DOHH2 (cell line): ENCODE results near the gene TBC1D24.
"Not testable (repeated sequence)": the region's sequence is repeated elsewhere in the genome, so short reads cannot be mapped to it uniquely, and the experiment has no call there.

Source experiments
- H3F3A ChIP-seq: fragments of 200-600 bp; sonication (generic), shearing (Covaris generic); 2 replicates; pipeline ENCODE4 v1.6.0; 2016; ENCODE audit warnings: antibody characterized with exemption, mild to moderate bottlenecking; ENCODE audit not compliant: control insufficient read depth, insufficient read depth
- H3K27ac ChIP-seq: fragments of 200-600 bp; sonication (generic); 2 replicates; pipeline ENCODE4 v1.5.1; 2014; ENCODE audit warnings: low read depth, mild to moderate bottlenecking, low read length, moderate library complexity
- H3K27me3 ChIP-seq: fragments of 200-600 bp; sonication (generic); 2 replicates; pipeline ENCODE4 v1.6.1; 2014; ENCODE audit warnings: mild to moderate bottlenecking, low read length, mixed read lengths; ENCODE audit not compliant: control insufficient read depth
- H3K36me3 ChIP-seq: fragments of 200-600 bp; sonication (generic); 2 replicates; pipeline ENCODE4 v1.6.1; 2014; ENCODE audit warnings: mild to moderate bottlenecking, low read length, moderate library complexity, mixed read lengths; ENCODE audit not compliant: control insufficient read depth
- H3K4me1 ChIP-seq: fragments of 200-600 bp; sonication (generic); 2 replicates; pipeline ENCODE4 v1.6.1; 2014; ENCODE audit warnings: mild to moderate bottlenecking, low read length, mixed read lengths; ENCODE audit not compliant: control insufficient read depth
- H3K4me2 ChIP-seq: fragments of 200-600 bp; sonication (generic); 2 replicates; pipeline ENCODE4 v1.6.0; 2014; ENCODE audit warnings: mild to moderate bottlenecking, low read length, moderate library complexity
- H3K4me3 ChIP-seq: fragments of 200-600 bp; sonication (generic); 2 replicates; pipeline ENCODE4 v1.5.1; 2014; ENCODE audit warnings: mild to moderate bottlenecking, low read length, mixed read lengths
- H3K79me2 ChIP-seq: fragments of 200-600 bp; sonication (generic); 2 replicates; pipeline ENCODE4 v1.6.1; 2014; ENCODE audit warnings: mild to moderate bottlenecking, low read length, mixed read lengths; ENCODE audit not compliant: control insufficient read depth
- H3K9me2 ChIP-seq: fragments of 200-600 bp; sonication (generic); replicated peaks from 2 replicates; pipeline ENCODE4 v1.6.1; 2014; ENCODE audit warnings: mild to moderate bottlenecking, low read length, mixed read lengths; ENCODE audit not compliant: control insufficient read depth
- H3K9me3 ChIP-seq: fragments of 200-600 bp; sonication (generic); 2 replicates; pipeline ENCODE4 v1.6.1; 2014; ENCODE audit warnings: antibody characterized with exemption, low read length, mixed read lengths; ENCODE audit not compliant: control insufficient read depth, insufficient read depth
- H4K20me1 ChIP-seq: fragments of 200-600 bp; sonication (generic); 2 replicates; pipeline ENCODE4 v1.6.0; 2014; ENCODE audit warnings: low read depth, mild to moderate bottlenecking, antibody characterized with exemption, low read length, moderate library complexity; ENCODE audit not compliant: control insufficient read depth, insufficient read depth
- EZH2phosphoT487 ChIP-seq: fragments of 200-600 bp; sonication (generic); IDR thresholded peaks from 2 replicates; pipeline ENCODE4 v1.6.1; 2017; ENCODE audit warnings: borderline replicate concordance, mild to moderate bottlenecking, antibody characterized with exemption, low read length, moderate library complexity, mixed read lengths
- TF ChIP-seq, protein P1 (sequence below): fragments of 200-600 bp; sonication (generic); IDR thresholded peaks from one replicate; pipeline ENCODE4 v1.5.1; 2014; ENCODE audit warnings: antibody characterized with exemption, mild to moderate bottlenecking, low read depth, low read length; ENCODE audit not compliant: poor library complexity, severe bottlenecking

The TBC1D24 gene

DNA sequence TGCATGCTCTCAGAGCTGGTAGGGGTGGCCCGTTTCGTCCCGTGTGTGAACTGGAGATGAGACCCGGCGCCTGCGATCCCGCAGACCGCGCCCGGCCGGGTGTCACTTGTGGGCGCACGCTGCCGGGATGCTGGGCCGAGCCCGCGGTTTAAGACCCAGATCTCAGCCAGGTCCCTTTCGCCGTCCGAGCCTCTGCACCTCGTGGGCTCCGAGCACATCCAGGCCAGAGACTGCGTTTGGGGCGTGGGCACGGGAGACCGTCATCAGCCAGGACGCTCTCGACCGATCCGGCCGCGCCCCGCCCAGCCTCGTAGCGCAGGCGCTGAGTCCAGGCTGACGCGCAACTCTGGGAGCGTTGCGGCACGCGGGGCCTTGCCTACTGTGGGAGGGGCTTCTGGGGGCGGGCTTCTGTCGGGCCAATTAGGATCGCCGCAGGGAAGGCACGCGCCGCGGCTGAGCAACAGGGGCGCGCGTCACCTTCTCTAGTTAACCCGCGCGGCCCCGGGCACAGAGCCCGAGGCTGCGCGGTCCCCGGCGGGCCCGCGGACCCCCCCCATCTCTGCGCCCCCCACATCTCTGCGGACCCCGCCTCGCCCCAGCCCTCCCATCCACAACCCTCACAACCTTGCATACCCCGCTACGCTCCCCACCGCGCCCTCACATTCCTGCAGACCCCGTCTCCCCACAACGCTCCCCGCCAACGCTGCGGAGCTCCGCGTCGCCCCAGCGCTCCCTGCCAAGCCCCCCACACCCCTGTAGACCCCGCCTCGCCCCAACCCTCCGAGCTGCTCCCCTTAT, 57.0 kb downstream of the TBC1D24 start:
- Histone ChIP-seq H3K9me2 (no peaks in the 10 kb centered on the region), H3K27ac (peak overlapping the region; percentile 77), H3F3A (peaks cover 6% of the 10 kb centered on the region), H3K27me3 (no peaks in the 10 kb centered on the region), H4K20me1 (no peaks in the 10 kb centered on the region), H3K4me3 (peak overlapping the region; percentile 76), H3K79me2 (no peaks in the 10 kb centered on the region), H3K4me2 (peak overlapping the region; percentile 86), H3K36me3 (peaks cover 19% of the 10 kb centered on the region), H3K4me1 (peaks cover 24% of the 10 kb centered on the region), H3K9me3 (no peaks in the 10 kb centered on the region)
- no peak for TF ChIP-seq EZH2phosphoT487

DNA sequence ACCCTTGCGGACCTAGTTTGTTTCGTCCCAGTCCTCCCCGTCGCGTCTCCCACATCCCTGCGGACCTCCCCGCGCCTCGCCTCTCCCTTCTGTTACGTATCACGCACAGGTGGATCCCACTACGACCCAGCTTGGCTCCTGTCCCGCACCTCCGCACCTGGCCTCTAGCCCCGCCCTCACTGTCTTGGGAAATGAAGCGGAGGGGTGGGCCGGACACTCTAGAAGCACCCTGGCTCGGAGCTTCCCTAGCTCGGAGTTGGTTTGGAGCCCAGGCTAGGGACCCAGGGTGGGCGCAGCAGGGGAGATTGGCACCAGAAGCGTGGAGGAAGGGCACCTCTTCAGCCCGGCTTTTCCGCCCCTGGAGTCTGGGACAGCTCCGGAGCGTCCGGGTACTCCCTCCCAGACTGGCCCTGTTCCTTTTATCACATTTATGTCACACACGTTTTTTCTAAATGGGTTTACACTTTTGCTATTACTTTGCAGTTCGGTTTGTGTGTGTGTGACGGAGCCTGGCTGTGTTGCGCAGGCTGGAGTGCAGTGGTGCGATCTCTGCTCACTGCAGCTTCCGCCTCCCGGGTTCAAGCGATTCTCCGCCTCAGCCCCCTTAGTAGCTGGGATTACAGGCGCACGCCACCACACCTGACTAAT, 57.7 kb downstream of the TBC1D24 start:
- H3K9me3 ChIP-seq = no peaks in the 10 kb centered on the region
- peak overlapping the region; percentile 77 for H3K27ac ChIP-seq

DNA sequence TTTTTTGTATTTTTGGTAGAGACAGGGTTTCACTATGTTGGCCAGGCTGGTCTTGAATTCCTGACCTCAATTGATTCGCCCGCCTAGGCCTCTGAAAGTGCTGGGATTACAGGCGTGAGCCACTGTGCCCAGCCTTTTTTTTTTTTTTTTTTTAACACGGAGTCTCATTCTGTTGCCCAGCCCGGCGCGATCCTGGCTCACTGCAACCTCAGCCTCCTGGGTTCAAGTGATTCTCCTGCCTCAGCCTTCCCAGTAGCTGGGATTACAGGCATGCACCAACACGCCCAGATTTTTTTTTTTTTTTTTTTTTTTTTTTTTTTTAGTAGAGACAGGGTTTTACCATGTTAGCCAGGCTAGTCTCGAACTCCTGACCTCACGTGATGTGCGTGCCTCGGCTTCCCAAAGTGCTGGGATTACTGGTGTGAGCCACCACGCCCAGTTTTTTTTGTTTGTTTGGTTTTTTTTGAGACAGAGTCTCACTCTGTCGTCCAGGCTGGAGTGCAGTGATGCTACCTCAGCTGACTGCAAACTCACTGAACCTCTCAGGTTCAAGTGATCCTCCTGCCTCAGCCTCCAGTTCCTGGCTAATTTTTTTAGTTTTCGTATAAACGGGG, 58.3 kb downstream of the TBC1D24 start:
- not testable (repeated sequence) for H3K9me2 ChIP-seq

More for the DNA sequence above, 57.7 kb downstream of the TBC1D24 start:
- Histone ChIP-seq H3K4me1 (peaks cover 24% of the 10 kb centered on the region), H3K27me3 (no peaks in the 10 kb centered on the region), H3F3A (peaks cover 6% of the 10 kb centered on the region), H3K4me2 (peak overlapping the region; percentile 86), H3K4me3 (peak overlapping the region; percentile 76), H3K9me2 (no peaks in the 10 kb centered on the region), H3K36me3 (peaks cover 18% of the 10 kb centered on the region), H3K79me2 (no peaks in the 10 kb centered on the region), H4K20me1 (no peaks in the 10 kb centered on the region)
- TF ChIP-seq, protein P1, sequence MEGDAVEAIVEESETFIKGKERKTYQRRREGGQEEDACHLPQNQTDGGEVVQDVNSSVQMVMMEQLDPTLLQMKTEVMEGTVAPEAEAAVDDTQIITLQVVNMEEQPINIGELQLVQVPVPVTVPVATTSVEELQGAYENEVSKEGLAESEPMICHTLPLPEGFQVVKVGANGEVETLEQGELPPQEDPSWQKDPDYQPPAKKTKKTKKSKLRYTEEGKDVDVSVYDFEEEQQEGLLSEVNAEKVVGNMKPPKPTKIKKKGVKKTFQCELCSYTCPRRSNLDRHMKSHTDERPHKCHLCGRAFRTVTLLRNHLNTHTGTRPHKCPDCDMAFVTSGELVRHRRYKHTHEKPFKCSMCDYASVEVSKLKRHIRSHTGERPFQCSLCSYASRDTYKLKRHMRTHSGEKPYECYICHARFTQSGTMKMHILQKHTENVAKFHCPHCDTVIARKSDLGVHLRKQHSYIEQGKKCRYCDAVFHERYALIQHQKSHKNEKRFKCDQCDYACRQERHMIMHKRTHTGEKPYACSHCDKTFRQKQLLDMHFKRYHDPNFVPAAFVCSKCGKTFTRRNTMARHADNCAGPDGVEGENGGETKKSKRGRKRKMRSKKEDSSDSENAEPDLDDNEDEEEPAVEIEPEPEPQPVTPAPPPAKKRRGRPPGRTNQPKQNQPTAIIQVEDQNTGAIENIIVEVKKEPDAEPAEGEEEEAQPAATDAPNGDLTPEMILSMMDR = no peak

DNA sequence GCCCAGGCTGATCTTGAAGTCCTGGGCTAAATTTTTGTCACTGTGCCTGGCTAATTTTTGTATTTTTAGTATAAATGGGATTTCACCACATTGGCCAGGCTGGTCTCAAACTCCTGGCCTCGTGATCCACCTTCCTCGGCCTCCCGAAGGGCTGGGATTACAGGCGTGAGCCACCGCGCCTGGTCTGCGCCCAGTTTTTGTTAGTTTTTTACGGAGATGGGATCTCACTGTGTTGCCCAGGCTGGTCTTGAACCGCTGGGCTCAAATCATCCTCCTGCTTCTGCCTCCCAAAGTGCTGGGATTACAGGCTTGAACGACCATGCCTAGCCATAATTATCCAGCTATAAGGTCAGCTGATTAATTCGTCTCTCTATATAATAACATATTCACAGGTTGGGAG, 59.0 kb downstream of the TBC1D24 start:
- Histone ChIP-seq H3K9me2 (no peaks in the 10 kb centered on the region), H3K4me2 (no peak overlapping the region), H3F3A (peaks cover 6% of the 10 kb centered on the region), H3K36me3 (peaks cover 6% of the 10 kb centered on the region; the same call in 1 of the 2 replicates), H3K79me2 (peaks cover 5% of the 10 kb centered on the region), H3K4me3 (no peak overlapping the region), H4K20me1 (no peaks in the 10 kb centered on the region), H3K9me3 (no peaks in the 10 kb centered on the region), H3K27ac (no peak overlapping the region), H3K4me1 (peaks cover 27% of the 10 kb centered on the region), H3K27me3 (no peaks in the 10 kb centered on the region)
- TF ChIP-seq, protein P1 = no peak
- TF ChIP-seq EZH2phosphoT487 = no peak

More for the DNA sequence above, 58.3 kb downstream of the TBC1D24 start:
- Histone ChIP-seq H3K36me3 (peaks cover 12% of the 10 kb centered on the region), H3K27ac (peak overlapping the region; percentile 77), H3K4me1 (peaks cover 24% of the 10 kb centered on the region), H3K4me2 (peak overlapping the region; percentile 86), H3K4me3 (peak overlapping the region; percentile 76)
- H3K79me2 ChIP-seq, H3K27me3 ChIP-seq, H3K9me3 ChIP-seq, H4K20me1 ChIP-seq, H3F3A ChIP-seq: not testable (repeated sequence)

DNA sequence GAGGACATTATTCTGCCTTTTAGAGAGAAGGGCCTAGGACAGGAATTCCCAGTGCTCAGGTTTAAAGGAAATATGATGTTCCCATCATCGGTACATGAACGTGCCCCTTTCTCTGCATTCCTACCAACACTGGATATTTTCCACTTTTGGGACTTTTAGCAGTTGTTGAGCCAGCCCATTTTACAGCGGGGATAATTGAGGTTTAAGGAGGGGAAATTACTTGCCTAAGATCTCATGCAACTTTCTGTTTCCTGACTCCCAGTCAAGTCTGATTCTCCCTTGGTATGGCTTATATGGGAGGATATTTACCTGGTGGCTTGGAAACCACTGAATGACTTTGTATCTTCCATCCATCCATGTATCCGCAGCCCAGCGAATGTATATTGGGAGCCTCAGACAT, 59.4 kb downstream of the TBC1D24 start:
- not testable (repeated sequence) for H3K27me3 ChIP-seq, H3K79me2 ChIP-seq, H3K9me3 ChIP-seq, H4K20me1 ChIP-seq, H3K27ac ChIP-seq, H3K9me2 ChIP-seq, H3F3A ChIP-seq, H3K4me3 ChIP-seq, H3K4me2 ChIP-seq, H3K36me3 ChIP-seq
- H3K4me1 ChIP-seq = peaks cover 32% of the 10 kb centered on the region
